Measurements from ENCODE around the gene COBL. TPM values are rescaled to one million over a fixed set of nuclear protein-coding genes. Genes with fewer than 3 reads are reported as not detected.

The COBL gene
- total RNA-seq, 2 donors from 2014 or later = 36.5 to 46.6 TPM

DNA sequence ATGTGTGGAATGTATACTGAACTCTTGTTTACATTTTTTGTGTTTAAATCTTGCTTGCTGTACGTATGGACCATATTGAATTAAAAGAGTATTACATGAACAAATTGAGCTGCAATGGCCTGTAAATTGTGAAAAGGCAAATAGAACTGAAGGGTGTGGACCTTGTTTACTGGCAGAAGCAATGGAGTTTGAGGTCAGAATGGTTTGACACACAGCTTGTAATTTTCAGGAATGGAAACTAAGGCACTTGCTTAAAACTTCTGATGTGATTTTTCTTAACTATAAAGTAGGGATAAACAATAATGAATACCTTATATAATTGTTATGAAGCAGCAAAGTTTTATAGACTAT lies 33.9 kb upstream of the COBL start:
- intact Hi-C loops (cut with DNase I) = loop anchor here (10.0 kb wide), 1 partner anchor 876 kb away; no protein-coding TSS in a partner anchor
- Histone ChIP-seq H3K27me3 (replicated peaks; ENCODE audit: insufficient read depth) (no peaks in the 10 kb centered on the region), H3K4me1 (replicated peaks) (peaks cover 5% of the 10 kb centered on the region), H3K27ac (peak overlapping the region; percentile 75 to 77), H3K36me3 (no peaks in the 10 kb centered on the region), H3K9me3 (no peaks in the 10 kb centered on the region), H3K4me3 (no peak overlapping the region)
- WGBS = 32% methylated on average over 1 of the region's 1 CpG
- TF ChIP-seq POLR2A (IDR thresholded peaks at IDR 0.05) (no peak), POLR2AphosphoS5 (IDR thresholded peaks at IDR 0.05) (no peak)
- TF ChIP-seq, protein P1, sequence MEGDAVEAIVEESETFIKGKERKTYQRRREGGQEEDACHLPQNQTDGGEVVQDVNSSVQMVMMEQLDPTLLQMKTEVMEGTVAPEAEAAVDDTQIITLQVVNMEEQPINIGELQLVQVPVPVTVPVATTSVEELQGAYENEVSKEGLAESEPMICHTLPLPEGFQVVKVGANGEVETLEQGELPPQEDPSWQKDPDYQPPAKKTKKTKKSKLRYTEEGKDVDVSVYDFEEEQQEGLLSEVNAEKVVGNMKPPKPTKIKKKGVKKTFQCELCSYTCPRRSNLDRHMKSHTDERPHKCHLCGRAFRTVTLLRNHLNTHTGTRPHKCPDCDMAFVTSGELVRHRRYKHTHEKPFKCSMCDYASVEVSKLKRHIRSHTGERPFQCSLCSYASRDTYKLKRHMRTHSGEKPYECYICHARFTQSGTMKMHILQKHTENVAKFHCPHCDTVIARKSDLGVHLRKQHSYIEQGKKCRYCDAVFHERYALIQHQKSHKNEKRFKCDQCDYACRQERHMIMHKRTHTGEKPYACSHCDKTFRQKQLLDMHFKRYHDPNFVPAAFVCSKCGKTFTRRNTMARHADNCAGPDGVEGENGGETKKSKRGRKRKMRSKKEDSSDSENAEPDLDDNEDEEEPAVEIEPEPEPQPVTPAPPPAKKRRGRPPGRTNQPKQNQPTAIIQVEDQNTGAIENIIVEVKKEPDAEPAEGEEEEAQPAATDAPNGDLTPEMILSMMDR (IDR thresholded peaks at IDR 0.05) = no peak
- DNase-seq (ENCODE audit: low spot score) = no peak

DNA sequence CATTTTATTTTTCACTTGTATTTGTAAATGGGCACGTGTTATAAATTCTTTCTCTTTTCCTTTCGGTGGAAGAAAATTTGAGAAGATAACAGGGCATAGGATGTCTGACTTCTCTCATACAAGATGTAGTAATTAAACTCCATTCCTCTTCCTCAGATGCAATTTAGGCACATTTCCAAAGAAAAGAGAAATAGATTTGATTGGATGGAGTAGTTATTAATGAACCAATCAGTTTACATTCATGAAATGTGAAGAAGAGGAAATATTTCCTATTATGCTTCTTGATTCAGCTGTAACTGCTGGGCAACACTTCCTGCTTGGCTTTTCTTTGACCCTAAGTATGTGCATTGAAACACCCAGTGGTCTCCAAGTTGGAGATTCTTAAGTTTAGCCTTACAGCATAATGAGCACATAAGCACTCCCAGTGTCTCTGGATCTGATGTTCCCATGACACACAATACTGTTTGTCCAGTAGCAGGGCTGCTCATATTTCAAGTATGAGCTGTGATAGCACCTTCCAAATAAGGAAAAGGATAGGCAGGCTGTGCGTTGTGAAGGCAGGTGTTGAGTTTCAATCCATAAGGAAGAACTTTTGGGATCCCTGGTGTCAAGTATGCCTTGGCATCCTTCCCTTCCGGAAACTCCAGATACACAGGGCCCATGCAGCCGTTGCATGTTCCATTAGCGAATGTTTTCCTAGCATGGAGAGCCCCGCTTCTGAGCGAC lies 33.4 kb upstream of the COBL start:
- Histone ChIP-seq H3K27ac (peak overlapping the region; percentile 75 to 77), H3K9me3 (no peaks in the 10 kb centered on the region), H3K27me3 (replicated peaks; ENCODE audit: insufficient read depth) (no peaks in the 10 kb centered on the region), H3K4me3 (no peak overlapping the region), H3K36me3 (no peaks in the 10 kb centered on the region), H3K4me1 (replicated peaks) (peaks cover 5% of the 10 kb centered on the region)
- TF ChIP-seq POLR2AphosphoS5 (IDR thresholded peaks at IDR 0.05) (peak; percentile 81), POLR2A (IDR thresholded peaks at IDR 0.05) (no peak)
- TF ChIP-seq, protein P1 (IDR thresholded peaks at IDR 0.05) = no peak
- WGBS = 53% methylated on average over 8 of the region's 8 CpGs
- DNase-seq (ENCODE audit: low spot score) = peak; percentile 75
- intact Hi-C loops (cut with DNase I) = loop anchor here (10.0 kb wide), 1 partner anchor 875 kb away; no protein-coding TSS in a partner anchor

DNA sequence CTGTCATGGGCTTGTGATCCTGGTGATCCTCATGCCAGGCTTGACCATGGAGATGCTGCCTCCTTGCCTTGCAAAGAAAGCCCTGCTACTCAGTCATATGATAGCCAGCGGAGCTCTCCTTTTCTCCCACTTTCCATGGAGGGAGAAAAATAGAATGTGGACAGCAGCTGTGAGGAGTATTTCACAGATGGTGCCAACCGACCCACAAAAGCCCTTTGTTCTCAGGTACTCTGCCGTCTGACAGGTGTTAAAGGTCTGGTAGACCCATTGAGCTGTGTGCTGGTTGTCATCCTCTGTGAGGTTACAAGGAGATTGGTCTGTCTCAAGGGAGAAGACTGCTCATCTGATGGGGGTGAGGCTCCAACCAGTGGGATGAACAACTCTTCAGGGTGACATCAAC lies 29.5 kb upstream of the COBL start:
- no peaks in the 10 kb centered on the region for H3K36me3 ChIP-seq
- no peaks in the 10 kb centered on the region for H3K27me3 ChIP-seq (replicated peaks; ENCODE audit: insufficient read depth)
- DNase-seq (ENCODE audit: low spot score) = no peak
- H3K4me1 ChIP-seq (replicated peaks) = no peaks in the 10 kb centered on the region
- intact Hi-C loops (cut with DNase I) = no loop called here
- H3K9me3 ChIP-seq = no peaks in the 10 kb centered on the region
- TF ChIP-seq, protein P1 (IDR thresholded peaks at IDR 0.05) = no peak
- TF ChIP-seq POLR2AphosphoS5 (IDR thresholded peaks at IDR 0.05) (no peak), POLR2A (IDR thresholded peaks at IDR 0.05) (no peak)
- H3K4me3 ChIP-seq = no peak overlapping the region
- 66% methylated on average over 3 of the region's 3 CpGs for WGBS
- no peak overlapping the region for H3K27ac ChIP-seq

DNA sequence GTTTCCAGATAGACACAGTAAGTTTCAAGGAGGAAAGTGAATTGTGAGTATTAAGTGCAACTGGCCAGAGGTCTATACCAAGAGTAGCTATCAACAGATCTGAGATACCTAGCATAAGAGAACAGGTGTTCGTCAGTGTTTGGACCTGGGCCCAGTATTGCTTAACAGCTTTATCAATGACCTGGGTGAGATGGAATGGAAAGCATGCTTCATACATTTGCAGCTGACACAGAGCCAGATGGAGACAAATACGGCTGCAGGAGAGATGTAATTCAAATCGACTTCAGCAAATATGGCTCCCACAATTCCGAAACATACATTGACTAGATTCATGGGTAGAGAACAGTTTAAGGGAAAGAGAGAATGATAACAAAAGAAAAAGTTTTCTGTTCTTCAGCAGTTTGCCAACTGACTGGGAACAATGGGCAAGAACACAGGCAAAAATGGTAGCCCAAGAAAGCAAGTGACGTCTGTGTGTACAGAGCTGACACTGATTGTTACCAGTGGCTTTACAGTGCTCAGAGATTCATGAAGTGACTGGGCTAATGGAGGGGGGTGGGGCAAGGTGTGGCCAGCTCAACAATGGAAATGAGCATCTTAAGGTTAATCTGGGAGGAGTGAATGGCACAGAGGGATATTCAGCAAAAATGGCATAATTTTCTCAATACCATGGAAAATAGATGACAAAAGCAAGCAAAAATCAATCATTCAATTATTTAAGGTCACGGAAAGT lies 28.0 kb upstream of the COBL start:
- no peaks in the 10 kb centered on the region for H3K36me3 ChIP-seq
- no peak for DNase-seq (ENCODE audit: low spot score)
- no peaks in the 10 kb centered on the region for H3K9me3 ChIP-seq
- no peak overlapping the region for H3K4me3 ChIP-seq
- no peaks in the 10 kb centered on the region for H3K4me1 ChIP-seq (replicated peaks)
- TF ChIP-seq POLR2AphosphoS5 (IDR thresholded peaks at IDR 0.05) (no peak), POLR2A (IDR thresholded peaks at IDR 0.05) (no peak)
- TF ChIP-seq, protein P1 (IDR thresholded peaks at IDR 0.05) = no peak
- no peak overlapping the region for H3K27ac ChIP-seq
- intact Hi-C loops (cut with DNase I) = no loop called here
- no peaks in the 10 kb centered on the region for H3K27me3 ChIP-seq (replicated peaks; ENCODE audit: insufficient read depth)
- WGBS = 72% methylated on average over 6 of the region's 6 CpGs

All from prostate gland (tissue), 2 donors.